ENCODE measurements around the gene SALL2.

Gene SALL2

DNA sequence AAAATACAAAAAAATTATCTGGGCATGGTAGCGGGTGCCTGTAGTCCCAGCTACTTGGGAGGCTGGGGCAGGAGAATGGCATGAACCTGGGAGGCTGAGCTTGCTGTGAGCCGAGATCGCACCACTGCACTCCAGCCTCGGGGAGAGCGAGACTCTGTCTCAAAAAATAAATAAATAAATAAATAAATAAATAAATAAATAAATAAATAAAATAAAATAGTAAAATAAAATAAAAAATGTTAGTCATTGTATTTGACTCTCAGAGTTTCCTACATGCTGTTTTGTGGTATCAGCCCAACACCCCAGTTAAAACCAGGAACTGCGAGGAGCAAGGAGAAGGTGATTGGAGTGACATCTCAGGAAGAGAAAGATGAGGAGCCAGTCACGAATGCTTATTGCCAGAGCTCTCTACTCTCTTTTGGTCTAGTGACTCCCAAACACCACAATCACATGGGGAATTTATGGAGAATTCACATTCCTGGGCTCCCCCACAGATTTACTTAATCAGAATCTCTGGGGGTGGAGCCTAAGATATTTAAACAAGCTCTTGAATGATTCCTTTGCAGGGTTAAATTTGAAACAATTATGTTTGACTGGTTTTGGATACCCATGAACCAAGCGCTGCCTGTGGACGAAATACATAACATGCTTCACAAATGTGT, 15.4 kb upstream of the SALL2 start:
- 0 out of 2 replicates have a peak, but pooled peaks cover 3% of the 10 kb centered on the region for H3K9me3 ChIP-seq (ENCODE audit: control insufficient read depth, insufficient read depth, low read depth, low read length)
- no peak overlapping the region for H3K27ac ChIP-seq (ENCODE audit: low read depth, low read length)
- no peak overlapping the region for H3K4me3 ChIP-seq (ENCODE audit: low read depth, low read length)
- H3K9ac ChIP-seq (ENCODE audit: low read length) = no peak overlapping the region
- H3K27me3 ChIP-seq (ENCODE audit: control insufficient read depth, insufficient read depth, low read length) = no peaks in the 10 kb centered on the region
- H3K4me1 ChIP-seq (ENCODE audit: control insufficient read depth, insufficient read depth, low read length) = peaks cover 41% of the 10 kb centered on the region
- no peaks in the 10 kb centered on the region for H3K36me3 ChIP-seq (ENCODE audit: control insufficient read depth, insufficient read depth, low read length)

DNA sequence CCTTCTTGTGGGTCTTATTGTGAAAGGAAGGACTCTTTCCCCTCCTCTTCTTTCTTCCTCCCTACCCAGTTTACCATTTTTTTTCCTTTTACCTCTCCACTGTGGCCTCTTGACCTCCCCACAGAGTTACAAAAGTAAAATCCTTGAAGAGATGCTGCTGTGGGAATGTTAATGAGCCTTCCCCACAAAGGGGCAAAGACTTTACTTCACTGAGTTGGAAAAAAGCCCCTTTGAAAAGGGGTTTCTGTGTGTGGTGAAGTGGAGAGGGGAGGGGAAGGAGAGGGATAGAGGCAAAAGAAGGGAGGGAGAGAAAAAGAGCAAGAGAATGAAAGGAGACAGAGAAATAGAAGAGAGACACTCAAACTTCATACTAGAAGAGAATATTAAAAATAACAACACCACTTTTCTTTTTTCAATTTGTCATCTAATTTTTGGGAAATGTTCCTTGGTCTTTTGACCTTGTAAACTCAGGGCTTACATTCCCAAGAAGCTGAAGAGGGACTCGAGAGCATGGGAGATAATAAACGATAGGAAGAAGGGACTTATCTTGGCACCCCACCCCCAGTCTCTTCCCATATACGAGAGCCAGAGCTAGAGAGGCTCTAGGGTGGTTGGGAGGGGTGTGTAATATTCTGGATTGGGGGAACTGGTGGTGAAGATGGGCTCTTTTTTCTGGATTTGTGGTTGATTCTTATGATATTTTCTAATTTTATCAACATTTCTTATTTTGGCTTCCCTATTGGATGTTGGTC, 13.2 kb upstream of the SALL2 start:
- Histone ChIP-seq H3K27me3 (ENCODE audit: control insufficient read depth, insufficient read depth, low read length) (no peaks in the 10 kb centered on the region), H3K27ac (ENCODE audit: low read depth, low read length) (peak overlapping the region; percentile 58; the same call in 1 of the 2 replicates), H3K36me3 (ENCODE audit: control insufficient read depth, insufficient read depth, low read length) (no peaks in the 10 kb centered on the region), H3K4me1 (ENCODE audit: control insufficient read depth, insufficient read depth, low read length) (peaks cover 52% of the 10 kb centered on the region), H3K4me3 (ENCODE audit: low read depth, low read length) (no peak overlapping the region), H3K9ac (ENCODE audit: low read length) (no peak overlapping the region), H3K9me3 (ENCODE audit: control insufficient read depth, insufficient read depth, low read depth, low read length) (no peaks in the 10 kb centered on the region)

DNA sequence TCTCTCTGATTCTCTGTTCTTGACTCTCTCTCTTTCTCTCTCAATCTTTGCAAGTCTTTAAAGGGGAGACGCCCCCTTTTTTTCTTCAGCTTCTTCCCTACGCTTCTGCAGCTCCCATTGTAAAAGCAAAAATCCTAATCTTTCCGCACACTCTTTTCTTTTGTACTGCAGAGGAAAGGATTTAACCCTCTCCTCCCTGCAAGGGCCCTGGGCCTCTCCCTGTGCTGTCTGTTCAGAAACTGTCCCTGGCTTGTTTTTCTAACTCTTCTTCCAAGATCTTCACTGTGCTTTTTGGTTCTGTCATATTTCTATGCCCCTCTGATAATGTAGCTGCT, 10.9 kb upstream of the SALL2 start:
- peaks cover 51% of the 10 kb centered on the region for H3K4me1 ChIP-seq (ENCODE audit: control insufficient read depth, insufficient read depth, low read length)
- H3K9ac ChIP-seq (ENCODE audit: low read length) = peak overlapping the region; percentile 77
- no peaks in the 10 kb centered on the region for H3K27me3 ChIP-seq (ENCODE audit: control insufficient read depth, insufficient read depth, low read length)
- no peaks in the 10 kb centered on the region for H3K36me3 ChIP-seq (ENCODE audit: control insufficient read depth, insufficient read depth, low read length)
- H3K4me3 ChIP-seq (ENCODE audit: low read depth, low read length) = peak overlapping the region; percentile 85
- no peaks in the 10 kb centered on the region for H3K9me3 ChIP-seq (ENCODE audit: control insufficient read depth, insufficient read depth, low read depth, low read length)
- peak overlapping the region; percentile 59 for H3K27ac ChIP-seq (ENCODE audit: low read depth, low read length)

- no peaks in the 10 kb centered on the region for H3K36me3 ChIP-seq (ENCODE audit: control insufficient read depth, insufficient read depth, low read length)
- H3K4me3 ChIP-seq (ENCODE audit: low read depth, low read length) = peak overlapping the region; percentile 85
- no peaks in the 10 kb centered on the region for H3K9me3 ChIP-seq (ENCODE audit: control insufficient read depth, insufficient read depth, low read depth, low read length)
- peak overlapping the region; percentile 77 for H3K9ac ChIP-seq (ENCODE audit: low read length)
- no peaks in the 10 kb centered on the region for H3K27me3 ChIP-seq (ENCODE audit: control insufficient read depth, insufficient read depth, low read length)
- H3K4me1 ChIP-seq (ENCODE audit: control insufficient read depth, insufficient read depth, low read length) = peaks cover 48% of the 10 kb centered on the region
- H3K27ac ChIP-seq (ENCODE audit: low read depth, low read length) = peak overlapping the region; percentile 59
Observed at GRCh38 chr14:21536418-21537089, 10.4 kb upstream of the SALL2 start.

- Histone ChIP-seq H3K9me3 (ENCODE audit: control insufficient read depth, insufficient read depth, low read depth, low read length) (no peaks in the 10 kb centered on the region), H3K27ac (ENCODE audit: low read depth, low read length) (peak overlapping the region; percentile 66), H3K36me3 (ENCODE audit: control insufficient read depth, insufficient read depth, low read length) (no peaks in the 10 kb centered on the region), H3K4me3 (ENCODE audit: low read depth, low read length) (peak overlapping the region; percentile 85), H3K9ac (ENCODE audit: low read length) (peak overlapping the region; percentile 77), H3K4me1 (ENCODE audit: control insufficient read depth, insufficient read depth, low read length) (peaks cover 51% of the 10 kb centered on the region), H3K27me3 (ENCODE audit: control insufficient read depth, insufficient read depth, low read length) (no peaks in the 10 kb centered on the region)
Observed at GRCh38 chr14:21535545-21536417, 9.6 kb upstream of the SALL2 start.

DNA sequence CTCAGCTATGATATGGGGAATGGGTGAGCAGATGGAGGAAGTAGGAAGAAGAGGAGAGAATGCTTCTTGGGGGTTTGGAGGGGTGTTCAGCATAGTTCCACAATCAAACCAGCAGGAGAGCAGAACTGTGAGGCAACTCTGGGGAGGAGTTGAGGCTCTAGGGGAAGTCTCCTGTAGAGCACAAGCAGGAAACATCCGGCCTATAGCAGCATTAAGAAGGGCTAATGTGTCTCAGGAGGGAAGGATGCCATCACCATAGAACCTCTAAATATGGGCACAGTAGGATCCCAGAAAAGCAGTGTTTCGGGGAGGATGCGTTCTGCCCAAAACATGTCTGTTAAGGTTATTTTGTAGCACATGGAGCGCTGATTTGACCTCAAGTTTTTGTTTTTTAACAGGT, 8.4 kb upstream of the SALL2 start:
- H3K27me3 ChIP-seq (ENCODE audit: control insufficient read depth, insufficient read depth, low read length) = no peaks in the 10 kb centered on the region
- peak overlapping the region; percentile 85 for H3K4me3 ChIP-seq (ENCODE audit: low read depth, low read length)
- peak overlapping the region; percentile 66 for H3K27ac ChIP-seq (ENCODE audit: low read depth, low read length)
- no peaks in the 10 kb centered on the region for H3K9me3 ChIP-seq (ENCODE audit: control insufficient read depth, insufficient read depth, low read depth, low read length)
- peak overlapping the region; percentile 47 for H3K9ac ChIP-seq (ENCODE audit: low read length)
- H3K4me1 ChIP-seq (ENCODE audit: control insufficient read depth, insufficient read depth, low read length) = peaks cover 51% of the 10 kb centered on the region
- H3K36me3 ChIP-seq (ENCODE audit: control insufficient read depth, insufficient read depth, low read length) = no peaks in the 10 kb centered on the region

GRCh38 chr14:21533294-21533693, 7.1 kb upstream of the SALL2 start:
- Histone ChIP-seq H3K4me3 (ENCODE audit: low read depth, low read length) (no peak overlapping the region; the same call in 1 of the 2 replicates), H3K27ac (ENCODE audit: low read depth, low read length) (peak overlapping the region; percentile 63), H3K27me3 (ENCODE audit: control insufficient read depth, insufficient read depth, low read length) (no peaks in the 10 kb centered on the region), H3K4me1 (ENCODE audit: control insufficient read depth, insufficient read depth, low read length) (peaks cover 49% of the 10 kb centered on the region), H3K36me3 (ENCODE audit: control insufficient read depth, insufficient read depth, low read length) (no peaks in the 10 kb centered on the region), H3K9ac (ENCODE audit: low read length) (no peak overlapping the region), H3K9me3 (ENCODE audit: control insufficient read depth, insufficient read depth, low read depth, low read length) (no peaks in the 10 kb centered on the region)

DNA sequence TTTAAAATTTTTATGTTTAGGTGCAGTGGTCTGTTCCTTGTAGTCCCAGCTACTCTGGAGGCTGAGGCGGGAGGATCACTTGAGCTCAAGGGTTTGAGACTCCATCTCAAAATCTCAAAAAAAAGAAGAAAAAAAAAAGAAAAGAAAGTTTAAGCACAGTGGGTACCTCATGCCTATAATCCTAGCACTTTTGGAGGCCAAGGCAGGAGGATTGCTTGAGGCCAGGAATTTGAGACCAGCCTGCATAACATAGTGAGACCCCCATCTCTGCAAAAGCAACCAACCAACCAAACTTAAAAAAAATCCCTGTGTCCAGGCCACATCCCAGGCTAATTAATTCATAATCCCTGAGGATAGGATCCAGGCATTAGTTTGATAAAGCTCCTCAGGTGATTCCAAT, 3.4 kb upstream of the SALL2 start:
- H3K4me1 ChIP-seq (ENCODE audit: control insufficient read depth, insufficient read depth, low read length) = peaks cover 51% of the 10 kb centered on the region
- H3K9me3 ChIP-seq (ENCODE audit: control insufficient read depth, insufficient read depth, low read depth, low read length) = no peaks in the 10 kb centered on the region
- H3K27me3 ChIP-seq (ENCODE audit: control insufficient read depth, insufficient read depth, low read length) = no peaks in the 10 kb centered on the region
- H3K9ac ChIP-seq (ENCODE audit: low read length) = no peak overlapping the region
- no peak overlapping the region for H3K4me3 ChIP-seq (ENCODE audit: low read depth, low read length)
- 0 out of 2 replicates have a peak overlapping the region, but pooled peaks have one; percentile 62 for H3K27ac ChIP-seq (ENCODE audit: low read depth, low read length)
- H3K36me3 ChIP-seq (ENCODE audit: control insufficient read depth, insufficient read depth, low read length) = peaks cover 10% of the 10 kb centered on the region

DNA sequence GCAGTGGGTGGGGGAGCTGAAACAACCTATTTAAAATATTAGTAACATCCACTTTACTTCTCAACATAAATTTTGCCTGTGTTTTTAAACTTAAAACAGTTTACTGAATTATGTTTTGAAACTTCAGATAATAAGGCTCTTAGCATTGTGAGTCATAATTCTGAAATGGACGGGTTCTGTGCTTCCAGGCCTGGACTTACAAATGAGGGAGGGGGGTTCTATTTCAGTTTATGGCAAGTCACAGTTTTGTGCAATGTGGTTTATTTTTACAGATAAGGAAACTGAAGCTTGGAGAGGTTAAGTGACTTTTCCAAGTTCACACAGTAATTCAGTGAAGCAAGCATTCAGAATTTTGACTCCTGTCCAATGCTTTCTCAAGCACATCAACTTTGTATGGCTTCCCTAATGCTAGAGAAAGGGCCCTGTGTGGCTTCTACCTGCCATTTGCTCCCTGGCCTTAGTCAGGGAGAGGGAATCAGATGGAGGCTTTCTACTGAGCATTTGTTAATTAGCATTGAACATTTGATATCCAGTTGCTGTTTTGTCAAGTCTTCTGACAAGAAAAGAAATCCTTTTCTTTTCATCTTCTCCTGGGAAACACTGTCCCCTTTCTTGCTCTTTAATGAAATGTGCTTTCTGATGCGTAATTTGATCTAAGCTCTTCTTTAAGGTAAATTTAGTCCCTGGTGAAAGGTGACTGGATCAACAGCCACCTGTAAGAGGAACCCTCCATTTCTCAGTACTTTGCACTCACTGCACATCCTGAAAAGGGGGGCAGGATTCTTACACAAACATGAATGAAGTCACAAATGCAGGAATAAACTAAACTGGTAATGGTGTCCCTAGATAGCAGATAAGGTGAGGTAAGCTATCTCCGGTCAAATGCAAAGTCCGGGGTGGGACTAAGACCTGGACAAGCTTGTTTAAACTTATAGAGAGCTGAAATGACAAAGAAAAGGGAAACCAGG, 2.5 kb upstream of the SALL2 start:
- Histone ChIP-seq H3K27ac (ENCODE audit: low read depth, low read length) (peak overlapping the region; percentile 62), H3K4me3 (ENCODE audit: low read depth, low read length) (no peak overlapping the region), H3K9ac (ENCODE audit: low read length) (no peak overlapping the region), H3K9me3 (ENCODE audit: control insufficient read depth, insufficient read depth, low read depth, low read length) (no peaks in the 10 kb centered on the region), H3K4me1 (ENCODE audit: control insufficient read depth, insufficient read depth, low read length) (peaks cover 52% of the 10 kb centered on the region), H3K27me3 (ENCODE audit: control insufficient read depth, insufficient read depth, low read length) (no peaks in the 10 kb centered on the region), H3K36me3 (ENCODE audit: control insufficient read depth, insufficient read depth, low read length) (peaks cover 18% of the 10 kb centered on the region)

- Histone ChIP-seq H3K4me1 (ENCODE audit: control insufficient read depth, insufficient read depth, low read length) (peaks cover 57% of the 10 kb centered on the region), H3K36me3 (ENCODE audit: control insufficient read depth, insufficient read depth, low read length) (peaks cover 32% of the 10 kb centered on the region), H3K27me3 (ENCODE audit: control insufficient read depth, insufficient read depth, low read length) (no peaks in the 10 kb centered on the region), H3K9me3 (ENCODE audit: control insufficient read depth, insufficient read depth, low read depth, low read length) (no peaks in the 10 kb centered on the region), H3K27ac (ENCODE audit: low read depth, low read length) (peak overlapping the region; percentile 51), H3K9ac (ENCODE audit: low read length) (peak overlapping the region; percentile 41), H3K4me3 (ENCODE audit: low read depth, low read length) (peak overlapping the region; percentile 82)
Observed at GRCh38 chr14:21527318-21527679, 1.2 kb upstream of the SALL2 start.
